Ascending aorta (tissue), 2 donors: ENCODE results near the gene MIA2. TPM values are rescaled to one million over a fixed set of nuclear protein-coding genes. Genes with fewer than 3 reads are reported as not detected.
A peak's percentile ranks its signal among the peaks of the same experiment; 100 is the strongest.

Experiments
- DNase-seq, 2 donors: peaks; one replicate each; pipeline ENCODE4 v3.0.0-alpha.2; 2019; ENCODE audit warnings: low spot score in 2 of 2
- H3K27ac ChIP-seq, 2 donors: fragments of 200-600 bp; sonication (generic); one replicate each; pipeline ENCODE4 v1.5.1; 2016 to 2017; ENCODE audit warnings: mild to moderate bottlenecking in 1 of 2
- H3K27me3 ChIP-seq: fragments of 200-600 bp; sonication (generic); one replicate; pipeline ENCODE4 v1.5.1; 2017
- H3K36me3 ChIP-seq, 2 donors: fragments of 200-600 bp; sonication (generic); one replicate each; pipeline ENCODE4 v1.5.1; 2016
- H3K4me1 ChIP-seq, 2 donors: fragments of 200-600 bp; sonication (generic); one replicate each; pipeline ENCODE4 v1.5.1; 2016 to 2017; ENCODE audit warnings: mild to moderate bottlenecking in 1 of 2
- H3K4me3 ChIP-seq, 2 donors: fragments of 200-600 bp; sonication (generic); one replicate each; pipeline ENCODE4 v1.5.1; 2016 to 2017; ENCODE audit warnings: mild to moderate bottlenecking in 1 of 2
- H3K9me3 ChIP-seq, 2 donors: fragments of 200-600 bp; sonication (generic); one replicate each; pipeline ENCODE4 v1.5.1; 2016
- intact Hi-C: fragments of 100-400 bp; cut with DNase I; formaldehyde crosslinking; loops from one replicate; pipeline ENCODE4 v1.15.1; 2023
- total RNA-seq: library from RNA; depleted of rRNA; stranded (reverse); fragments of >200 nt; gene quantifications from one replicate; pipeline ENCODE4 v1.1.0, GENCODE V29; 2016
- TF ChIP-seq, protein P1 (sequence below), 3 experiments: fragments of 200-600 bp in 2 of 3; fragments of 450-650 bp in 1 of 3; sonication (generic) in 2 of 3; IDR thresholded peaks; one replicate each; pipeline ENCODE4 v1.5.1; 2016 to 2019; ENCODE audit warnings: antibody characterized with exemption in 3 of 3, mild to moderate bottlenecking in 1 of 3, moderate library complexity in 1 of 3

Gene MIA2
- total RNA-seq, 1 donor from 2014 or later, result 14.4 TPM

- TF ChIP-seq, protein P1, sequence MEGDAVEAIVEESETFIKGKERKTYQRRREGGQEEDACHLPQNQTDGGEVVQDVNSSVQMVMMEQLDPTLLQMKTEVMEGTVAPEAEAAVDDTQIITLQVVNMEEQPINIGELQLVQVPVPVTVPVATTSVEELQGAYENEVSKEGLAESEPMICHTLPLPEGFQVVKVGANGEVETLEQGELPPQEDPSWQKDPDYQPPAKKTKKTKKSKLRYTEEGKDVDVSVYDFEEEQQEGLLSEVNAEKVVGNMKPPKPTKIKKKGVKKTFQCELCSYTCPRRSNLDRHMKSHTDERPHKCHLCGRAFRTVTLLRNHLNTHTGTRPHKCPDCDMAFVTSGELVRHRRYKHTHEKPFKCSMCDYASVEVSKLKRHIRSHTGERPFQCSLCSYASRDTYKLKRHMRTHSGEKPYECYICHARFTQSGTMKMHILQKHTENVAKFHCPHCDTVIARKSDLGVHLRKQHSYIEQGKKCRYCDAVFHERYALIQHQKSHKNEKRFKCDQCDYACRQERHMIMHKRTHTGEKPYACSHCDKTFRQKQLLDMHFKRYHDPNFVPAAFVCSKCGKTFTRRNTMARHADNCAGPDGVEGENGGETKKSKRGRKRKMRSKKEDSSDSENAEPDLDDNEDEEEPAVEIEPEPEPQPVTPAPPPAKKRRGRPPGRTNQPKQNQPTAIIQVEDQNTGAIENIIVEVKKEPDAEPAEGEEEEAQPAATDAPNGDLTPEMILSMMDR (IDR thresholded peaks at IDR 0.05), result no peak
- no peak overlapping the region for H3K27ac ChIP-seq
- no peaks in the 10 kb centered on the region for H3K27me3 ChIP-seq
- intact Hi-C loops, result no loop called here
- no peaks in the 10 kb centered on the region for H3K36me3 ChIP-seq
- H3K9me3 ChIP-seq, result no peaks in the 10 kb centered on the region
- peaks cover 0 to 30% of the 10 kb centered on the region in 2 donors for H3K4me1 ChIP-seq
- no peak for DNase-seq
- no peak overlapping the region for H3K4me3 ChIP-seq
Measured at GRCh38 chr14:39425947-39426346, 192.2 kb downstream of the MIA2 start.

GRCh38 chr14:39426605-39427004 is 192.9 kb downstream of the MIA2 start:
- H3K27me3 ChIP-seq, result no peaks in the 10 kb centered on the region
- H3K36me3 ChIP-seq, result no peaks in the 10 kb centered on the region
- no peak overlapping the region for H3K4me3 ChIP-seq
- H3K4me1 ChIP-seq, result peaks cover 0 to 30% of the 10 kb centered on the region in 2 donors
- no peak overlapping the region for H3K27ac ChIP-seq
- intact Hi-C loops, result no loop called here
- DNase-seq, result no peak
- TF ChIP-seq, protein P1 (IDR thresholded peaks at IDR 0.05), result peak in 1 of 3 experiments; percentile 35
- H3K9me3 ChIP-seq, result no peaks in the 10 kb centered on the region

DNA sequence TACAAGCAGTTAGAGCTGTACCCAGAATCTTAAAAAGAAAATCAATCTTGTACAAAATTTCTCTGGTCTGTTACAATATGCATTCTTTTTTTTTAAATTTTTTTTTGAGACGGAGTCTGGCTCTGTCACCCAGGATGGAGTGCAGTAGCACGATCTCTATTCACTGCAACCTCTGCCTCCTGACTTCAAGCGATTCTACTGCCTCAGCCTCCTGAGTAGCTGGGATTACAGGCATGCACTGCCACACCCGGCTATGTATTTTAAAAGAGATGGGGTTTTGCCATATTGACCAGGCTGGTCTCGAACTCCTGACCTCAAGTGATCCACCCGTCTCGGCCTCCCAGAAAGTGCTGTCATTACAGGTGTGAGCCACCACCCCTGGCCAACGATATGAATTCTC is 194.4 kb downstream of the MIA2 start:
- TF ChIP-seq, protein P1 (IDR thresholded peaks at IDR 0.05), result no peak
- DNase-seq, result no peak
- Histone ChIP-seq H3K27me3 (no peaks in the 10 kb centered on the region), H3K9me3 (no peaks in the 10 kb centered on the region), H3K27ac (no peak overlapping the region), H3K4me1 (peaks cover 0 to 28% of the 10 kb centered on the region in 2 donors), H3K4me3 (no peak overlapping the region), H3K36me3 (no peaks in the 10 kb centered on the region)
- intact Hi-C loops, result no loop called here

DNA sequence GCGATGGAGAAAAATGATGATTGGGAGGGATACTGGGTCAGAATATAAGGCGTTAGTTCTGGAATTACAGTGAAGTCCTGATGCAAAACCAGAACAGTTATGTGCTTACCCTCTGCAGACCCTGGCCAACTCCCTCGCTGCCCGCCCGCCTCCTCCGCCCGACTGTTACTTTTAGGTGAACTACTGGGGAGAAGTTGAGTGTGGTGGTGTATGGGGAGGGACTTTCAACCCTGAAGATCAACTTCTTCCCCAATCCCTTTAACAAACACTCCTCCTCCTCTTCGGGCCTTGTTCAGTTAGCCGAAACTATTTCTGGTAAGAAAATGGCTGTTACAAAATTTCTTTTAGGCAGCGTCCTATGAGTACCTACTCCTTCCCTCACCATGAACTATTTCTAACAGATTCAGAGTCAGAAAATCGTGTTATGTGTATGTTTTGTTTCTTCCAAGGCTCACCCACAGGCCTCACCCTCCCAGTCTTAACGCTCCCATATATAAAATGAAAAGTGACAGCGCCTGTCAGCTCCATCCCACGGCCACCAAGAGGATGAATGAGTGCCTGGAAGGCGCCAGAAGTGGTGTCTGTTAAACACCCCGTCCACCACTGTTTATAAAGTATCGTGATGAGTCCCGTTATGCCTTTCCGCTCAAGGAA is 197.2 kb downstream of the MIA2 start:
- Histone ChIP-seq H3K4me1 (peaks cover 0 to 19% of the 10 kb centered on the region in 2 donors), H3K4me3 (peak overlapping the region; percentile 95 to 98), H3K27me3 (no peaks in the 10 kb centered on the region), H3K36me3 (no peaks in the 10 kb centered on the region), H3K9me3 (no peaks in the 10 kb centered on the region), H3K27ac (peak overlapping the region; percentile 93 to 95)
- TF ChIP-seq, protein P1 (IDR thresholded peaks at IDR 0.05), result no peak
- intact Hi-C loops, result loop anchor here (1.0 to 2.0 kb wide), 2 partner anchors 50 to 256 kb away; partner anchors contain the start of gene PNN
- DNase-seq, result no peak

- Histone ChIP-seq H3K36me3 (no peaks in the 10 kb centered on the region), H3K27me3 (no peaks in the 10 kb centered on the region), H3K27ac (peak overlapping the region; percentile 93 to 95), H3K4me3 (peak overlapping the region; percentile 95 to 98), H3K9me3 (no peaks in the 10 kb centered on the region), H3K4me1 (peaks cover 0 to 15% of the 10 kb centered on the region in 2 donors)
- intact Hi-C loops, result loop anchor here (1.0 to 2.0 kb wide), 5 partner anchors 51 to 328 kb away; partner anchors contain the start of genes PNN, SEC23A and TRAPPC6B
- TF ChIP-seq, protein P1 (IDR thresholded peaks at IDR 0.05), result peak in 1 of 3 experiments; percentile 27
- DNase-seq, result peak in 1 of 2 donors; percentile 74
Measured at GRCh38 chr14:39431416-39432178, 197.9 kb downstream of the MIA2 start.
